Suppressor macrophage treated with lipopolysaccharide for 1 hour (primary cell): ENCODE measurements around the gene TRIM47.
A peak's percentile ranks its signal among the peaks of the same experiment; 100 is the strongest.

Experiments
- DNase-seq, 3 donors: peaks; one replicate each; pipeline ENCODE4 v3.0.0-alpha.2; 2020 to 2022

Gene TRIM47

GRCh38 chr17:75906143-75906884, 27.9 kb upstream of the TRIM47 start:
- DNase-seq = no peak

GRCh38 chr17:75904749-75905521, 26.6 kb upstream of the TRIM47 start, which contains the start of gene MRPL38:
TSS of gene MRPL38 (minus strand) at chr17:75904884. CDS start at chr17:75904875, 9 bp downstream.
- DNase-seq = peak; percentile 86 to 95 (median 90)

GRCh38 chr17:75902406-75902805, 24.0 kb upstream of the TRIM47 start:
- no peak for DNase-seq

- DNase-seq = no peak
These were observed 23.3 kb upstream of the TRIM47 start for GRCh38 chr17:75901727-75902126.

GRCh38 chr17:75900691-75901533, 22.5 kb upstream of the TRIM47 start:
- no peak for DNase-seq

GRCh38 chr17:75899767-75900468, 21.5 kb upstream of the TRIM47 start:
- no peak for DNase-seq

GRCh38 chr17:75899353-75899752, 21.0 kb upstream of the TRIM47 start:
- no peak for DNase-seq

GRCh38 chr17:75898791-75899190, 20.4 kb upstream of the TRIM47 start:
- no peak for DNase-seq

- no peak for DNase-seq
These were observed 19.7 kb upstream of the TRIM47 start for GRCh38 chr17:75898065-75898464.

GRCh38 chr17:75897160-75898019, 19.0 kb upstream of the TRIM47 start:
- no peak for DNase-seq

GRCh38 chr17:75896415-75897159, 18.2 kb upstream of the TRIM47 start, which contains the start of gene TRIM65:
TSS of gene TRIM65 (minus strand) at chr17:75896951. CDS start at chr17:75896937, 14 bp downstream.
- peak; percentile 91 to 96 (median 95) for DNase-seq

GRCh38 chr17:75895370-75896155, 17.2 kb upstream of the TRIM47 start:
- DNase-seq = peak in 2 of 3 donors; percentile 40 to 45

GRCh38 chr17:75894049-75894733, 15.8 kb upstream of the TRIM47 start:
- DNase-seq = no peak

- DNase-seq = no peak
These were observed 15.1 kb upstream of the TRIM47 start for GRCh38 chr17:75893305-75894048.

GRCh38 chr17:75892556-75893224, 14.3 kb upstream of the TRIM47 start:
- DNase-seq = no peak

GRCh38 chr17:75891605-75892555, 13.5 kb upstream of the TRIM47 start:
- DNase-seq = no peak
